ENCODE data around the gene CEP112.

GRCh38 chr17:66135219-66135618, 56.7 kb downstream of the CEP112 start:
- TF ChIP-seq MYC (IDR thresholded peaks at IDR 0.05; ENCODE audit: low read depth, low read length) (no peak), POLR2A (IDR thresholded peaks at IDR 0.05; ENCODE audit: low read depth, low read length) (no peak), CTCF (IDR thresholded peaks at IDR 0.05; ENCODE audit: extremely low read depth in 1 of 2, insufficient read depth in 1 of 2, low read depth in 1 of 2, low read length in 2 of 2) (no peak), EZH2 (IDR thresholded peaks at IDR 0.05; ENCODE audit: borderline replicate concordance, low read depth, low read length, severe bottlenecking) (no peak), MAX (IDR thresholded peaks at IDR 0.05; ENCODE audit: insufficient read depth, insufficient read length) (no peak), JUN (IDR thresholded peaks at IDR 0.05; ENCODE audit: borderline replicate concordance, insufficient read depth, insufficient read length, low read depth) (no peak), POLR2AphosphoS5 (IDR thresholded peaks at IDR 0.05; ENCODE audit: insufficient read depth, low read depth, low read length) (no peak), FOS (IDR thresholded peaks at IDR 0.05; ENCODE audit: borderline replicate concordance, insufficient read depth, low read length) (no peak)

Data from endothelial cell of umbilical vein (primary cell).